ENCODE results near the gene PRKACA.
A peak's percentile ranks its signal among the peaks of the same experiment; 100 is the strongest.
"Not testable (repeated sequence)": the region's sequence is repeated elsewhere in the genome, so short reads cannot be mapped to it uniquely, and the experiment has no call there.

Gene PRKACA

DNA sequence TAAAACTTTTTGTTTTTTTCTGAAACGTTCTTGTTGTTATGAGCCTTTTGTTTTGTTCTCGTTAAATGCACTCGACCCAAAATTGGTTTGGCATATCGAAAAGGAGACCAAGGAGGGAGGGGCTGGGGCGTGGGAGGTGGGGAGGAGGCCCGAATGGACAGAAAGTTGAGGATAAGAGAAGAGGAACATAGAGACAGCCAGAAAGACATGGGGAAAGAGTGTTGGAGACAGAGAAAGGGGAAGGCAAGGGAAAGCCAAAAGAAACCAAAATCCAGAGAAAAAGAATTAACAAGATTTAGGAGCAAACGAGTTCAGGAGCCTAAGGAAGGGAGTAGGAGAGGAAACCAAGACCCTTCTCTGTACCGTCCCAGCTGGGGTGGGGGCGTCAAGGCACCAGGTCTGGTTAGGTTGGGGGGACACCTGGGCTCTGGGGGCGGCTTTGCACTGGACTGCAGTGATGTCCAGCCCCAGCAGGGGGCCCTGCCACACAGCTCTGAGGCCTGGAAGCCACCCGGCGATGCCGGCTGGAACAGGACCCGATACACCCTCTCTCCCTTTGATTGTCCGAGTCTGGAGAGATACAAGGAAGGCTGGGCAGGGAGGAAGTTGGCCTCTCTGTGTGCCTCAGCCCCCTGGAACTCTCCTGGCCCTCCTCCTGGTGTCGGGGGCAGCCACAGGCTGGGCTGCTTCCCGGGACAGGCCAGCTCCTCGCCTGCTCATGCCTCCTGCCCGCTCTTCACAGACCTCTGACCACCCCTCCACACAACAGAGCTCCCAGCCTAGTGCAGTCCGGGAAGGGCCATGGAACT is 30.4 kb upstream of the PRKACA start:
- no peak for DNase-seq

DNA sequence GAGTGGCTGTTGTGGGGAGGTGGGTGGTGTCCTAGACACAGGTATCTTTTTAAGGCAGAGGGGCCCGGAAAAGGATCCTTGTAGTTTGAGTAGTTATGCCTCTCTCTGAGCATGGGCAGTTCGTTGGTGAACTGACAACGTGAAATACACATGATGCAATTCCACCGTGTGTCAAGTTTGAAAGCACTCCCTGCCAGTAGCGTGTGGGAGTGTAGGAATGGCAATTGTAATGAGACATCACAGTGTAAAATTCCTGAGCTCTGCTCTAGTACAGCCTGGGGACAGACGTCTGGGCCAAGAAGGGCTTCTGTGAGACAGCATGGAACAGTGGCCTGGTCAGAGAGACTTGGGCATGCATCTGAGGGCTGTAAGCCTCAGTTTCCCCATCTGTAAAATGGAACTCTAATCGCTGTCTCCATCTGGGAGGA is 29.2 kb upstream of the PRKACA start:
- DNase-seq: no peak

DNA sequence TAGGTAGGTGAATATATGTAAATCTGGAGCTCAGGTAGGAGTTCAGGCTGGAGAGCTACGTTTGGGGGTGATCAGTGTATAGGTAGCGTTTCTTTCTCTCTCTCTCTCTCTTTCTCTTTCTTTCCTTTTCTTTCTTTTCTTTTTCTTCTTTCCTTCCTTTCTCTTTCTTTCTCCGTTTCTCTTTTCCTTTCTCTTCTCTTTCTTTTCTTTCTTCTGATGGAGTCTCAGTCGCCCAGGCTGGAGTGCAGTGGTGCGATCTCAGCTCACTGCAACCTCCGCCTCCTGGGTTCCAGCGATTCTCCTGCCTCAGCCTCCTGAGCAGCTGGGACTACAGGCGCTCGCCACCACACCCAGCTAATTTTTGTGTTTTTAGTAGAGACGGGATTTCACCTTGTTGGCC is 28.6 kb upstream of the PRKACA start:
- DNase-seq: not testable (repeated sequence)

DNA sequence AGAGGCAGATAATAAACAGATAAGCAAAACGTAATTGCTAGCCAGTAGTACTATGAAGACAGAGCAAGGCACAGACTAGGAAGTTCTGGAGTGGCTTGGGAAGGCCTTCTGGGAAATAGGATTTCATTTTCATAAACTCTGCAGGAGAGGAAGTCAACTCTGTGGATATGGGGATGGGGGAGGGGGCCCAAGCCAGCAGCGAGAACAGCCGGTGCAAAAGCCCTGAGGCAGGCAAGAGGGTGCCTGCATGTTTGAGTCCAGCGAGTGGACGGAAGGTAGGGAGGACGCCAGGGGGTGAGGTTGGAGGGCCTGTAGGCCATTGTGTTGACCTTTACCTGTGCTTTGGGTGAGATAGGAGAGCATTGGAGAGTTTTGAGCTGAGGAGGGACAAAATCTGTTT is 27.8 kb upstream of the PRKACA start:
- no peak for DNase-seq

DNA sequence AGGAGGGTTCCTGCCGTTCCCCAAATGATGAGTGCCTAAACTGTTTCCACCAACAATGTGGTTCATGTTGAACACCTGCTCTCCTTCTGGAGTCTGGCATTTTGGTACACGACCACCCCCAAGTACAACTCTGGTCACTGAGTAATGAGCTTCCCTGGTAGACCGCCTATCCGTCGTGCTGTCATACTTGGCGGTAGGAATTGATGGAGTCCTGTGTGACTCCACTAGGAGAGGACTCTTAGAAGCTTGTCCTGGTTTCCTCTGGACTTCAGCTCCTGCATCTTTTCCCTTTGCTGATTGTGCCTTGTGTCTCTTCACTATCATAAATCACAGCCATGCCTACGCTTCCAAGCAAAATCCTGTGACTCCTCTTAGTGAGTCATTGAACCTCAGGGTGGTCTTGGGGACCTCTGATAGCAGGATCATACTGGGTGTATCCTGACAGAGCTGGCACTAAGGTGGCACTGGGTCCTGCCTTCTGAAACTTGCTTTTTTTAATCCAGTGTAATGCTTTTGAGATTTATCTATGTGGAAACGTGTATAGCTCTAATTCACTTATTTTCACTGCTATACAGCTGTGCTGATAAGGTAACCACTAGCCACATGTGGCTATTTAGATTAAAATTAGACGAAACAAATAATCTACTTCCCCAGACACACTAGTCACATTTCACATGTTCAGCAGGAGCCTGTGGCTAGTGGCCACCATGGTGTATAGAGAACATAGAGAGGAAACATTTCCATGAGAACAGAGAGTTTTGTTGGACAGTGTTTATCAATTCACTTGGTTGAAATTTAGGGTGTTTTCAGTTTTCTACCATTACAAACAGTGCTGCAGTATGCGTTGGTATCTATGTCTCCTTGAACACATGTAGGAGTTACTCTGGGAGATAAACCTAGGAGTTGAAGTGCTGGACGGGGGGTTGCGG is 25.0 kb upstream of the PRKACA start:
- DNase-seq: no peak

DNA sequence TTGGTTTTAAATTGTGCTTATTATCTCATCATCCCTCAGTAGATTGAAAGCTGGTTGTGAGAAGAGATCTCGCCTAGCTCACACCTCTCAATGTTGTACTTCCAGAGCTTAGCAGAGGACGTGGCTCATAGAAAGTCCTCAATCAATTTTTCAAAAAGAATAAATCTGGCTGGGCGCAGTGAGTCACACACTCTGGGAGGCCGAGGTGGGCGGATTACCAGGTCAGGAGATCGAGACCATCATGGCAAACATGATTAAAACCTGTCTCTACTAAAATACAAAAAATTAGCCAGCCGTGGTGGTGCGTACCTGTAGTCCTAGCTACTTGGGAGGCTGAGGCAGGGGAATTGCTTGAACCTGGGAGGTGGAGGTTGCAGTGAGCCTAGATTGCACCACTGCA is 23.5 kb upstream of the PRKACA start:
- no peak for DNase-seq

DNA sequence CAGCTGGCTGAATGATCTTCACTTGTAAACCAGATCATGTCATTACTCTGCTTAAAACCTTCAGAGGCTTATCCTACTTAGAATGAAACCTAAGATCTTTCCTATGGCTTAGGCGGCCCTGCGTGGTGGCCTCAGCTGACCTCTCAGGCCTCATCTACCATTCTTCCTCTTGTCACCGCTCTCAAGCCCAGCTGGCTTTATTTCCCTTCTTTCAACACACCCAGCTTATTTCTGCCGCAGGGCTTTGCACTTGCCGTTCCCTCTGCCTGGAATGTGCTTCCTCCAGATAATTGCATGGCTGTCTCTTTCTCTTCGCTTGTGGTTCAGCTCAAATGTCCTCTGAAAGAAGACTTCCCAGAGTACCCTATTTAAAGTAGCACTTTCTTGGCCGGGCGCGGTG is 22.4 kb upstream of the PRKACA start:
- DNase-seq: no peak

DNA sequence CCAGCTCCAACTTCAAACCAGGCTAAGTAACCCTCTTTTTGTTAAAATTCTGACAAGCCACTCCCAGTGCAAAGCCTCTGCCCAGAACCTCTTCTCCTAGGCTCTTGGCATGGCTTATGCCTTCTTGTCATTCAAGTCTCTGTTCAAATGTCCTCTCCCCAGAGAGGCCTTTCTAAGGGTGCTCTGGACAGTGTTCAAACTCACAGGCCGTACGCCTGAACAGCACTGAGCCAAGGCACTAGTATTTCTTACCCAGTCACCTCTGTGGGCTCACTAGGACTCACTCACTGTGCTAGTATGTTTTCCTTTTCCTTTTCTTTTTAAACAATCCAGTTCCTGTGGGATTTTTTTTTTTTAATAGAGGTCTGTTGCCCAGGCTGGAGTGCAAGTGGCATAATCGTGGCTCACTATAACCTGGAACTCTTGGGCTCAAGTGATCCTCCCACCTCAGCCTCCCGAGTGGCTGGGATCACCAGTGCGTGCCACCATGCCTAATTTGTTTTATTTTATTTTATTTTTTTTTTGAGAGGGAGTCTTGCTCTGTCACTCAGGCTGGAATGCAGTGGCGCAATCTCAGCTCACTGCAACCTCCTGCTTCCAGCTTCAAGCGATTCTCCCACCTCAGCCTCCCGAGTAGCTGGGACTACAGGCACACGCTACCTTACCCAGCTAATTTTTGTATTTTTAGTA is 21.2 kb upstream of the PRKACA start:
- no peak for DNase-seq

DNA sequence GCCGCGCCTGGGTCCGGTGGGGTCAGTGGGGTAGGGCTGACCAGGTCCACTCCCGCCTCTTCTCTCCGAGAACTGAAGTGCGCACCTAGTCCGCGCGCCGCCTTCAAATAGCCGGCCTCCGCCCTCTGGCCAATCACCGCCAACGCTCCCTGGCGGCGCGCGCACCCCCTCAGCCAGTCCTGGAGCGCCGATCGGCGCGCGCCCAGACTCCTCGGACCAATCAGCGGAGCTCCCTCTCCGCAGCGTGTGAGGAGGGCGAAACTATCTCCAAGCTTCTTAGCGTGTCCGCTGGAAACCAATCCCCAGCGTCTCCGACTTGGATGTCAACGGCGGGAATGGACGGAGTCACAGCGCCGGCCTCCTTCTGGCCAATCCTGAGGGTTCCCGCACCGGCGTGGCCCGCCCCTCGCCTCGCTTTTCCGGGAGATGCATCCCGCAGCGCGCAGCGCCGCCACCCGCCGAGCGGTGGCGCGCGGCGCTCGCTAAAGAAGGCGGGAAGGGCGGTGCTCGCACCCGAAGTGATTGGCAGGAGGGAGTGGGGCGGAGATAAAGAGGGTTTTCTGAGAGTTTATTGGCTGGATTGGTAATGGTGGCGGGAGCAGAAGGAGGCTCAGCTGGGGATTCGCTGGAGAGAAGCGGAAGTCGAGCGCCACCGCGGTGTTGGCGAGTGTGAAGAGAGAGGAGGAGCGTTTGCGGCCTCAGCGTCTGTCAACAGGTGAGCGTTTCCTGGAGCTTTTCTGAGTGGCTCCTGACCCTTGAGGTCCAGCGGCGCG is 19.1 kb upstream of the PRKACA start, which contains the start of gene ASF1B:
Gene ASF1B (minus strand): TSS at position 81 of the 773 bp plus-strand sequence. CDS start 133 bp downstream, outside the sequence.
- DNase-seq: peak; percentile 100

DNA sequence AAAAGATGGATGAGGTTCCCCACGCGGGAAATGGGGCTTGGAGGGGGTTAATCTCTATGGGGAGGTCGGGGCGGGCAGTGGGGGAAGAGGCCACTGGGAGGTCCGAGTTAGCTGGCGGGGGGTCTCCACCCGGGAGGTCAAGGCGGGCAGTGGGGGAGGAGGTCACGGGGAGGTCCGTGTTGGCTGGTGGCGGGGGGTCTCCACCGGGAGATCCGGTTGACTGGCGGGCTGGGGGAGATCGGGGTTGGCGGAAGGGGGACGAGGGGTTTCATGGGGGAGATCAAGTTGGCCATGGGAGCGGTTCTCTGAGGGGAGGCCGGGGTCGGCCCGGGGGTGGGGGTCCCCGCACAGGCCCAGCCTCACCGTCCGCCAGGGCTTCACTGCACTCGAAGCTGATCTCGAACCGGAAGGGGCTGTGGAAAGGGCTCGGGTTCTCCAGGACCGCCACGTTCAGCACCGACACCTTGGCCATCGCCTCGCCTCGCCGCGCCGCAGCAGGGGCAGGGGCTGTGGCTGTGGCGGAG is 18.5 kb upstream of the PRKACA start:
- no peak for DNase-seq

DNA sequence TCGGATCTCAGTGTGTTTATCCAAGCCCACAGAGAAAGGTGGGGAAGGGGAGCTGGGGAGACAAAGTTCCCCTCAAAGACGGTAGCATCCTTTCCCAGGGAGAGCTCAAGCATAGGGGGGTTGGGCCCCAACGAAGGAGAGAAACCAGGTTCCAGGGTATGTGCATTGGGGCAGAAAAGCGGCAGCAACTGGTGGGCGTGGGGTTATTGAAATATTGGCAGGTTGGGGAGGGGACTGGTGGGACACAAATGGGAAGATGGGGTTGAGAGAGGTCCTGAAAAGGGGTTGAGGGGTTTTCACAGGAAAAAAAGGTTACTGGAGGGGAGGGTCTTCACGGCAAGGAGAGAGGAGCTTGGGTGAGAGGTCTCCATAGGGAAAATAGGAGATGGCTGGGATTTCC is 17.8 kb upstream of the PRKACA start:
- no peak for DNase-seq

DNA sequence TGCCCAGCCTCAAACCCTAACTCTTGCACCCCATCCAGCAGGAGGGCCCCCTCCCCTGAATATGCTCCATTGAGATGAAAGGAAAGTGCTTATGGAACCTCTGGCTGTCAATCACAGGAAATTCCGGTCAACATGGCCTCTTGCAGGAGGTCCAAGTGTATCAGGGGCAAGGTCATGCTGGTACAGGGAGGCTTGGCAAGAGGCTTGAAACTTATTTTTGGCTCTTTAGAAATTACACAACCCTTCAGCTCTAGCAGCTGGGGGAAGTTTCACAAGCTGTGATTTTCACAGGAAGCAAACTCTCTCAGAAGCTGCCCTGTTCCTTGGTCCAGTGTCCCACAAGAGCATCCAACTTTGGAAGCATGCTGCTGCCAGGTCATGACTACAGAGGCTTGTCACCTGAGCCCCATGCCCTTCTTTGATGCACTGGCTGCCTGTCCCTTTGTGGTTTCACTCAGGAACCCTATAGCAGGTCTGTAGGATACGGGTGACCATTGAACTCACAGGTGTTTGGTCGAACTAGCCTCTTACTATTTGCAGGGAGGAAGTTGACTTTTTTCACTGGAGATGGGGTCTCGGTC is 10.5 kb upstream of the PRKACA start:
- DNase-seq: no peak

DNA sequence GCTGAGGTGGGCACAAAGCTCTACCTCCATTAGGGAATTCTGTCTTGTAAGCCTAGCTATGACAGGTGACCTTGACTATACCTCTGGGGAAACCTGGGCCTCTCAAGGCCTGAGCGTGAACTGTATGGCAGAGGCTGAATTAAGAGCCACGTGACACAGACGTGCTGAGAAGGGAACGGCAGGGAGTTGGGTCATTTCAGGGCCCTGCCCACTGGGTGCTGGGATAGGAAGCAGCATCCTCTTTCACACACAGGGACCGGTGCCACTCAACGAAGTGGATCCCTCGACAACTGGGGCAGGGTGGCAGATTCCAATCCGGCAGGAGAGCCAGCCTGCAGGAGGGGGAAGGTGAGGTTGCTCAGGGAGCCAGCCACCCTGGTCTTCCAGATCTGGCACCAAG is 9.6 kb upstream of the PRKACA start:
- no peak for DNase-seq

DNA sequence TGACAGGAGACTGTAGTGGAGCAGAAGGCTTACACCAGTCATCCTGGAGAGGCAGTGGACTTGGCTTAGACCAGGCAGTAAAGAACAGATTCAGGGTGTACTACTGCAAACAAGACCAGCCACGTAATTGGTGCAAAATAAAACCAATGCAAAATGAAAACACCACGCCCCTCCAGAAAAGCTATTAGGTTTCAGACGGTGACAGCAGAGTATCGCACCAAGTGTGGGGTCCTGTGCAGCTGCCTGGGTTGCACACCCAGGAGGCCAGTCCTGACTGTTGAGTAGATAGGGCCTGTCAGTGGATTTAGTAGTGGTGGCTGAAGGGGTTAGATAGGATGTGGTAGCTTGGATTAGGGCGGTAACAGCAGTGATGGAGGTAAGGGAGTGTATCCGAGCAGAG is 5.4 kb upstream of the PRKACA start:
- DNase-seq: no peak

DNA sequence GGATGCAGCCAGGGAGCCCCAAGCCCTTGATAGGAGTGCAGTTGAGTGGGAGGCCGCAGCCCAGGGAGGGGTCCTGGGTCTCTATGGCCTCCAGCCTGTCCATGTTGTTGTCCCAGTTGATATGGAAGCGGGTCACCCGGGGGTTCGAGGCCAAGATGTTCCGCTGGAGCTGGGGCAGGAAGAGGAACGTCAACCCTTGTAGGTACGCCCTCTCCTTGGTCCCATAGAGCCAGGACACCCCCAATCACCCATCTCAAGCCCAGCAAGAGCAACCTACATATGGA is 2.9 kb upstream of the PRKACA start:
- no peak for DNase-seq

DNA sequence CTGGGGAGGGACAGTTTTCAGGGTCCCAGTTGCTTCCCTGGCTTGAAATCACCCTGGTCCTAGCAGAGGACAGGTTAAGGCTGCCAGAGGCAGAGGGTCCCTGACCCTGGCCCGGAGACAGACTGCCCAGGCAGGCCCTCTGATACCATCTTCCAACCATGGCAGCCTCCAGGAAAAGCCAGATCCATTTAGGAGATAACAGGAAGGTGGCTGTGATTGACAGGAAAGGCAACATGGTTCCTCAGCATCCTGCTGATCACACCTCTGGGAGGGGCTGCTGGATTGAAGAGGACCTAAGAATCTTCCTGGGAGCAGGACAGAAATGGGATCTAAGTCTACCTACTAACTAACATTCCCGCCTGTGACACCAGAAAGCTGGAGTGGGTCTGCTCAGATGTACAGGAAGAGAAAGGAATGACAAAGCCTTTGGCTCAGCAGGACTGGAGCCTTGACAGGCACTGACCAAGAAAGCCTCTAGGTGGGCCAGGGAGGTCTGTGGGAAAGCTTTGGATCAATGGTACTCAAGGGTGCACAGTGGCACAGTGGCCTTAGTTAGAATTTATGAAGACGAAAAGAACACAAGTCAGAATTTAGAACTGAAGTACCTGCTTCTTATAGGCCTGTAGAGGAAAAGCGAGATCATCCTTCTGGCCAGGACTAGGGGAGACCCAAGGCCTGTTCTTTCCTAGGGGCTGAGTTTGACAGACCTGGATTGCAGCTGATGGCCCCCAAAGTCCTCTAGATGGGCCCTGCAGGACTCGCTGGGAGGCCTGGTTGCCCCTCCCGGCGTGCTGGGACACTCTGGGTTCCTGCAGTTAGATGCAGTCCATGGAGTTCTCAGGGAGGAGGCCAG is 2.3 kb upstream of the PRKACA start:
- DNase-seq: no peak

DNA sequence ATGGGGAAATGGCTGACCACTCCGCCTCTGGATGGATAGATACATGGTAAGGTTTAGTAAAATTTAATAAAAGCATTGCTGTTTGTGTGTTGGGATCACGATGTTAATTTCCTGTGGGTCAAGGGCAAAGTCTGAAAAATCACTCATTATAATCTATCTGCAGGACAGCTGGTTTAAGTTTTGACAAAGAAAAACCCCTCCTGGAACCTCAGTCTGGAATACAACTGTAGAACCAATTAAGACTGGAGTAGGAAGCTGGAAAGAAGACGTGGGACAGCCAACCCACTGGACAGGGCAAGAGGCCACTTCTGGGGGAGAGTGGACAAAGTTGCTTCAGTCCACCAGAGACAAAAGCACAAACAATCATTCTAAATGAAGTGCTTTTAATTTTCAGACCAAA is 1.6 kb upstream of the PRKACA start:
- no peak for DNase-seq

DNA sequence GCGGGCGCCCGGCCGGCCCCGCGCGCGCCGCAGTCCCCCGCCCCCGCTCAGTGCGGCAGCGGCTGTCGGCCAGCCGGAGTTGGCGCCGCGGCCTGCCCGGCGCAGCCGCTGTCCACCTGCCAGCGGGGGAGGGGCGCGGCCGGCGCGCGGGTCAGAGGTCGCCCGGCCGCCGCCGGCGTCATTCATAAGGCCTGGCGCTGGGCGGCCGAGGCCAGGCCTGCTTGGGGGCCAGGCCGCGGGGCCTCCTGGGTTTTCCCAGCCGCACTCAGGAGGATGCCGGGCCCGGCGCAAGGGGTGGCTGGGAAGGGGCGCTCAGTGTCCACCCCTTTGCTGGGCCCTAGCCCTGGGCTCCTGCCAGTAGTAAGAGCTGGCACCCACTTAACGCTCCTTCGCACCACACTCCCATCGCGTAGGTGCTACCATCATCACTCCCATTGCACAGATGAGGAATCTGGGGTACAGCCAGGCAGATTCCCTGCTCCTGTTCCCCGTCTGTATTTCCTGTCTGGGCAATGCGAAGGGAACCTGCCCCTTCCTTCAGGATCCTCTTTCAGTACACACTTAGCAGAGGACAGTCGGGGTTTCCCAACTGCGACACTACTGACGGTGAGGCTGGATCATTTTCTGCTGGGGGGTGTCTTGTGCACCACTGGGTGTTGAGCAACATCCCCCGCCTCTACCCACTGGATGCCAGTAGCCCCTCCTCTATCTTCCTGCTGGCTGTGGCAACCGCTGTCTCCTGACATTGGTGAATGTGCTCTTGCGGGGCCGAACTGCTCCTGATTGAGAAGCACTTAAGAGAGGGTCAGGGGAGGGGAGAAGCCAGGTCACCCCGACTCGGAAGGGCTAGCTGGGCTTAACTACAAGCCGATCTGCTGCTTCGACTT is 846 bp upstream of the PRKACA start:
- DNase-seq: no peak

DNA sequence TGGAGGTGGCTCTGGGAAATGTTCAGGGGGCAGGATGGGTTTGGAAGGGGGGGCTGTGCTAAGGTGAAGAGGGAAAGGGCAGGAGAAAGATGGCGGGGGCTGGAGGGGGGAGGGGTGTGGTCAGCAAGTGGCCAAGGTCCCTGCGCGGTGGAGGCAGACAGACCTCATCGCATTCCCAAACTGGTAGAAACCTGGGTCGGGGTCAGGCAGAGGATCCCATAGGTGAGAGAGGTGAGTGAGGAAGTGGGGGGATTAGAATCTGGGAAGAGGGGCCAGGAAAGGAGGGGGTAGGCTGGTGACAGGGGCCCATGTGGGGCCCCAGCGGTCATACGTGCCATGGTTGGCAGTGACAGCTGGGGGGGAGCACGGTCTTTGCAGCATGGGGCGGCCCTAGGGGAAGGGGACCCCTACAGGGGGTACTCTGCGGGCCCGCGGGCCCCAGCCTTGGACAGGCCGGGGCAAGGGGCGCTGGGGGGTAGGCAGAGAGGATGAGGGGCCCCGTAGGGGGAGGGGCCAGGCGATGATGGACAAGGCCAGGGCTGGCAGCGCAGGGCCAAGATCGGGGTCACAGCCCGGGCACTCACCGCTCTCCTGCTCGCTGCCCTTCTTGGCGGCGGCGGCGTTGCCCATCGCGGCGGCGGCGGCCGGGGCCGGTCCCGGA is 514 bp downstream of the PRKACA start:
- no peak for DNase-seq

DNA sequence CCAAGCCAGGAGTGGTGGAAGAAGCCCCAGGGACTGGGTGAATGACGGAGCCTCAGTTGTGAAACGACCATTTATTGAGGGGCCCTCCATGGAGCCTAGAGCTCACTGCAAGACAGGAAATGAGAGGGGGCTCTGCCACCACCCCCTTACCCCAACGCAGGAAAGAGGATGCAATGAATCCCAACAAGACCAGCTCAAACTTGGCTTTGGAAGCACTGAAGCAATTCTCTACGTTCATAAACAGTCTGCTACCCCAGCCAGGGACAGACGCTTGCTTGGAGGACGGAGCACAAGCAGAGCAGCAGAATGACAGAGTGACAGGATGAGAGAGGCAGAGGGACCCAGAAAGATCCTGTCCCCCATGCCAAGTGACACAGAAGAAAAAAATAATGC is 1.0 kb downstream of the PRKACA start:
- no peak for DNase-seq
